A673 (cell line): ENCODE measurements around the gene NLRC5. TPM values are rescaled to one million over a fixed set of nuclear protein-coding genes. Genes with fewer than 3 reads are reported as not detected.

ENCODE experiments used
- BruUV-seq: library from RNA; stranded (reverse); fragments of 400-500 nt; replicated peaks from 2 replicates; lab custom pipeline; 2021; lab: Mats Ljungman, UMichigan
- CTCF ChIA-PET: fragments of 300-600 bp; sonication (Branson Sonifier 250); formaldehyde crosslinking; loops from one replicate; lab custom pipeline; 2022; ENCODE audit warnings: antibody characterized with exemption; lab: Charles Lee
- POLR2A ChIA-PET: fragments of 300-600 bp; sonication (Branson Sonifier 250); formaldehyde crosslinking; loops from one replicate; lab custom pipeline; 2022; ENCODE audit warnings: antibody characterized with exemption; ENCODE audit not compliant: low non-redundant PET; lab: Charles Lee
- DNase-seq: peaks from one replicate; pipeline ENCODE4 v3.0.0-alpha.2; 2015; ENCODE audit warnings: low spot score
- H3K27ac ChIP-seq: fragments of 200-600 bp; sonication (generic); 2 replicates; pipeline ENCODE4 v1.5.1; 2016; ENCODE audit warnings: mixed run types, low read depth, mild to moderate bottlenecking, mixed read lengths, antibody characterized with exemption, low read length; ENCODE audit not compliant: poor library complexity, severe bottlenecking
- H3K27me3 ChIP-seq: fragments of 200-600 bp; sonication (generic); replicated peaks from 2 replicates; pipeline ENCODE4 v1.6.1; 2017; ENCODE audit warnings: mixed run types, low read depth, mild to moderate bottlenecking, mixed read lengths, antibody characterized with exemption, low read length; ENCODE audit not compliant: insufficient read depth, poor library complexity
- H3K36me3 ChIP-seq: fragments of 200-600 bp; sonication (generic); 2 replicates; pipeline ENCODE4 v1.6.1; 2016; ENCODE audit warnings: mixed run types, mild to moderate bottlenecking, mixed read lengths, antibody characterized with exemption, low read length; ENCODE audit not compliant: insufficient read depth, poor library complexity, severe bottlenecking
- H3K4me1 ChIP-seq: fragments of 200-600 bp; sonication (generic); 2 replicates; pipeline ENCODE4 v1.6.1; 2017; ENCODE audit warnings: mixed run types, mild to moderate bottlenecking, mixed read lengths, antibody characterized with exemption, low read length; ENCODE audit not compliant: insufficient read depth, poor library complexity, severe bottlenecking
- H3K4me3 ChIP-seq: fragments of 200-600 bp; sonication (generic); 2 replicates; pipeline ENCODE4 v1.5.1; 2016; ENCODE audit warnings: low read depth, mixed run types, mild to moderate bottlenecking, mixed read lengths, low read length; ENCODE audit not compliant: poor library complexity, severe bottlenecking
- H3K9me3 ChIP-seq: fragments of 200-600 bp; sonication (generic); 2 replicates; pipeline ENCODE4 v1.6.1; 2016; ENCODE audit warnings: mixed run types, low read depth, mild to moderate bottlenecking, mixed read lengths, antibody characterized with exemption, low read length; ENCODE audit not compliant: poor library complexity, severe bottlenecking
- EZH2 ChIP-seq: fragments of 200-600 bp; sonication (generic); IDR thresholded peaks from 2 replicates; pipeline ENCODE4 v1.6.1; 2017; ENCODE audit warnings: borderline replicate concordance, low read depth, mild to moderate bottlenecking, mixed read lengths, antibody characterized with exemption, low read length; ENCODE audit not compliant: poor library complexity, severe bottlenecking
- intact Hi-C: fragments of 100-400 bp; cut with micrococcal nuclease; formaldehyde crosslinking; loops from one replicate; pipeline ENCODE4 v1.10.0; 2022; ENCODE audit not compliant: unreplicated experiment
- total RNA-seq: library from RNA; stranded (reverse); gene quantifications from 2 replicates; pipeline ENCODE4 v1.2.3, GENCODE V29; 2021
- TF ChIP-seq, protein P1 (sequence below): fragments of 300-800, 200-600 bp; sonication (generic); conservative IDR thresholded peaks from 2 replicates; pipeline ENCODE4 v1.5.1; 2017; ENCODE audit warnings: low read depth, mild to moderate bottlenecking, antibody characterized with exemption, low read length, moderate library complexity, mixed read lengths

NLRC5 gene
- total RNA-seq, 1 experiment from 2014 or later = 13.1 TPM

DNA sequence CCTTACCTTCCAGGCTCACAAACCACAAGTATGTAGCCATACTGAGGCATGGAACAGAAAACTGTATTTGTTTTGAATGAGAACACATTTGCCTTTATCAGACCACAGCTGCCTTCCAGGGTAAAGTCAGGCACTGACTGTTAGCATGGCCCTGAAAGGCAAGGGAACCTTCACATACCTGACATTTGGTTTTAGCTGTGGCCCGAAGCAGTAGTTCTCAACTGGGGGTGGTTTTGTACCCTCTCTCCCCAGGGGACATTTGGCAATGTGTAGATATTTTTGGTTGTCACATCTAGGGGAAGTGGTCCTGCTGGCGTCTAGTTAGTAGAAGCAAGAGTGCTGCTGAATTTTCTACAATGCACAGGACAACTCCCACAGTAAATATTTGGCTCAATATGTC lies 48.3 kb upstream of the NLRC5 start:
- intact Hi-C loops = no loop called here

DNA sequence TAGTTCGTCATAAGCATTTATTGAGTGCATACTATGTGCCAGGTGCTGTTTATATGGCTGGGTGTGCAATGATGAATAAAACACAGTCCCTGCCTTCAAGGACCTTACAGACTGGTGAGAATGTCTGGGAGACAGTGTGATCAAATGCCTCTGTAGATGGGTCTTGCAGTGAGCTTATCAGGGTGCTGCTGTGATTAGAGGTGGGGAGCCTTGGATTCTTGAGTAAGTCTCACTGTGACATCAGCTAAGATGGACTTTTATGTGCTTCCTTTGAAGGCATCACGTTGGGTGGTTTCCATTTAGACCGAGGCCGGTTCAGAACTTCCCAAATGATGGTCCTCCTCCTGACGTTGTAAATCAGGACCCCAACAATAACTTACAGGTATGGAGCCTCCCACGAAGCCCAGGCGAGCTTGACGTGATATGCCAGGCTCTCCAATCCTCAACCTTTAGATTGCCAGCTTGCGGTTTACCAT lies 47.5 kb upstream of the NLRC5 start:
- ChIA-PET CTCF (no interaction called here), POLR2A (no interaction called here)
- no peak overlapping the region for H3K4me3 ChIP-seq
- TF ChIP-seq, protein P1, sequence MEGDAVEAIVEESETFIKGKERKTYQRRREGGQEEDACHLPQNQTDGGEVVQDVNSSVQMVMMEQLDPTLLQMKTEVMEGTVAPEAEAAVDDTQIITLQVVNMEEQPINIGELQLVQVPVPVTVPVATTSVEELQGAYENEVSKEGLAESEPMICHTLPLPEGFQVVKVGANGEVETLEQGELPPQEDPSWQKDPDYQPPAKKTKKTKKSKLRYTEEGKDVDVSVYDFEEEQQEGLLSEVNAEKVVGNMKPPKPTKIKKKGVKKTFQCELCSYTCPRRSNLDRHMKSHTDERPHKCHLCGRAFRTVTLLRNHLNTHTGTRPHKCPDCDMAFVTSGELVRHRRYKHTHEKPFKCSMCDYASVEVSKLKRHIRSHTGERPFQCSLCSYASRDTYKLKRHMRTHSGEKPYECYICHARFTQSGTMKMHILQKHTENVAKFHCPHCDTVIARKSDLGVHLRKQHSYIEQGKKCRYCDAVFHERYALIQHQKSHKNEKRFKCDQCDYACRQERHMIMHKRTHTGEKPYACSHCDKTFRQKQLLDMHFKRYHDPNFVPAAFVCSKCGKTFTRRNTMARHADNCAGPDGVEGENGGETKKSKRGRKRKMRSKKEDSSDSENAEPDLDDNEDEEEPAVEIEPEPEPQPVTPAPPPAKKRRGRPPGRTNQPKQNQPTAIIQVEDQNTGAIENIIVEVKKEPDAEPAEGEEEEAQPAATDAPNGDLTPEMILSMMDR = no peak
- no peak for TF ChIP-seq EZH2
- H3K27ac ChIP-seq = no peak overlapping the region
- no peaks in the 10 kb centered on the region for H3K9me3 ChIP-seq
- no peak for DNase-seq
- no TSS peak for BruUV-seq
- intact Hi-C loops = no loop called here
- no peaks in the 10 kb centered on the region for H3K27me3 ChIP-seq
- H3K36me3 ChIP-seq = peaks cover 92% of the 10 kb centered on the region
- H3K4me1 ChIP-seq = peaks cover 13% of the 10 kb centered on the region

More for the DNA sequence above, 48.3 kb upstream of the NLRC5 start:
- TF ChIP-seq, protein P1 = no peak
- no peak for TF ChIP-seq EZH2
- no peak overlapping the region for H3K4me3 ChIP-seq
- BruUV-seq = no TSS peak
- CTCF ChIA-PET = no interaction called here
- POLR2A ChIA-PET = interaction anchor here (0.6 kb wide), 2 partner anchors 21 to 83 kb away, joined by 5 read pairs; no protein-coding TSS in a partner anchor
- DNase-seq = no peak
- peaks cover 19% of the 10 kb centered on the region for H3K4me1 ChIP-seq
- no peaks in the 10 kb centered on the region for H3K27me3 ChIP-seq
- H3K27ac ChIP-seq = no peak overlapping the region
- peaks cover 98% of the 10 kb centered on the region for H3K36me3 ChIP-seq
- H3K9me3 ChIP-seq = no peaks in the 10 kb centered on the region

DNA sequence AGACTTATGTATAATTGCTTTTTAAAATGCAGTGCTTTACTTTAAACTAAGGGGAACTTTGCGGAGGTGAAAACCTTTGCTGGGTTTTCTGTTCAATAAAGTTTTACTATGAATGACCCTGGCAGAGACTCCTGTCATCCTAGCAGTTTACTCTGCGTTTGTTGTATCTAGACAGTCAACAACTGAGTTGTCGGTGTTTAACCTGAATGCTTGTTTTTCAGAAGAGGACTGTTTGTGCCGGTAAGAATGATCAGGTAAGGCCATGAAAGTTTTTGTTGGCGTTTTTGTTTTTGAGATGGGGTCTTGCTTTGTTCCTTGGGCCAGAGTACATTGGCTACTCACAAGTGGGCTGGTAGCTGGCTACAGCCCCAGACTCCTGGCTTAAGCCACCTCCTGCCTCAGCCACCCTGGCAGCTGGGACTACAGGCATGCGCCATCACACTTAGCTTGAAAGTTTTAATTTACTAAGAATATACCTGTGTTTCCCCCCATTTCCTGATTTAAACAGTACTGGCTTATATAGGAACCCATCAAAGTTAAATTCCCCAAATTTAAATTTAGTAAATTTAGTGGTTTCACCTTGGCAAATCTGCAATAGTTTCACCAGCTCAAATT lies 45.5 kb upstream of the NLRC5 start:
- POLR2A ChIA-PET = interaction anchor here (0.6 kb wide), 1 partner anchor 88 kb away, joined by 5 read pairs; no protein-coding TSS in a partner anchor
- Histone ChIP-seq H3K27ac (no peak overlapping the region), H3K9me3 (no peaks in the 10 kb centered on the region), H3K4me1 (no peaks in the 10 kb centered on the region), H3K36me3 (peaks cover 72% of the 10 kb centered on the region), H3K27me3 (no peaks in the 10 kb centered on the region), H3K4me3 (no peak overlapping the region)
- no TSS peak for BruUV-seq
- CTCF ChIA-PET = no interaction called here
- DNase-seq = no peak
- no peak for TF ChIP-seq EZH2
- TF ChIP-seq, protein P1 = no peak
- intact Hi-C loops = no loop called here
